Mononuclear cell (primary cell): ENCODE data around the gene TMEM132C. TPM values are rescaled to one million over a fixed set of nuclear protein-coding genes. Genes with fewer than 3 reads are reported as not detected.
"Not testable (repeated sequence)": the region's sequence is repeated elsewhere in the genome, so short reads cannot be mapped to it uniquely, and the experiment has no call there.

ENCODE experiments used
- H3K27me3 ChIP-seq: 2 replicates; pipeline ENCODE4 v1.6.0; 2011; ENCODE audit warnings: low read length, control low read depth; ENCODE audit not compliant: insufficient read depth
- H3K4me1 ChIP-seq: 2 replicates; pipeline ENCODE4 v1.5.1; 2011; ENCODE audit warnings: mild to moderate bottlenecking, low read length, control low read depth; ENCODE audit not compliant: insufficient read depth
- H3K4me3 ChIP-seq: 2 replicates; pipeline ENCODE4 v1.5.1; 2011; ENCODE audit warnings: mild to moderate bottlenecking, low read length, moderate library complexity
- H3K9me3 ChIP-seq: 2 replicates; pipeline ENCODE4 v1.5.1; 2011; ENCODE audit warnings: low read depth, mild to moderate bottlenecking, control low read depth, low read length
- total RNA-seq: library from RNA; depleted of rRNA; stranded (reverse); fragments of >200 nt; gene quantifications from one replicate; pipeline ENCODE4 v1.2.3, GENCODE V29; 2012

The TMEM132C gene
- total RNA-seq, 1 donor = under 0.01 TPM

DNA sequence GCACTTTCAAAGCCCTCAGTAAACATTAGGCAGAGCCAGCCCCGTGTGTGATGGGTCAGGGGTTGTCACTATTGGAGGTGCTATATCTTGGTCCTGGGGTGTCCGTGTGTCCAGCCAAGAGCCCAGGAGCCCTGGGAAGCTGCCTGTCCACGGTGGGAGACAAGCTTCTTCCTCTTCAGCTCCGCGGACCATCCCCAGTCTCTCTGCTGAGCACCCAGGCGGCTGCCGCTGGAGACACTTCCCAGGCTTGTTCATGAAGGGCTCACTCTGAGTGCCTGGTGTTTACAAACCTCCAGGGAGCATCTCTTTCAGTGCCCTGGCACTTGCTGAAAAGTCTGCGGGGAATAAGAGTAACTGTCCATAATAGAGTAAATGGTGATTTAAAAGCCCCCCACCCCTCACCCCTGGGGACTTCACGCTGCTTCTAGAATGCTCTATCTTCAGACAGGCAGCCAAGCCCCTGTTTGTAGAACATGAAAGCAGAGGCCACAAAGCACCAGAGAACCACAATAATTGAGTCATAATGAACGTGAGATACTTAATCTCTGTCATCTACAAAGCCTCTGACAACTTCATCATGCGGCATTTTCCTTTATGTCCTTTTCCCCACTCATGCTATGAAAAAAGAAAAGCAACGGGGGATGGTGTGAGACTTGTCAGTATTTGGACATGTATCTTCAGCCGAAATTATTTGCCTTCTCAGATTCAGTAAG lies 178.6 kb downstream of the TMEM132C start:
- no peaks in the 10 kb centered on the region for H3K9me3 ChIP-seq
- no peak overlapping the region for H3K4me3 ChIP-seq
- H3K4me1 ChIP-seq = no peaks in the 10 kb centered on the region
- no peaks in the 10 kb centered on the region for H3K27me3 ChIP-seq

GRCh38 chr12:128449146-128449894 lies 182.3 kb downstream of the TMEM132C start:
- no peaks in the 10 kb centered on the region for H3K9me3 ChIP-seq

GRCh38 chr12:128450810-128451209 lies 183.8 kb downstream of the TMEM132C start:
- H3K9me3 ChIP-seq = no peaks in the 10 kb centered on the region
- no peak overlapping the region for H3K4me3 ChIP-seq
- H3K4me1 ChIP-seq = no peaks in the 10 kb centered on the region
- H3K27me3 ChIP-seq = no peaks in the 10 kb centered on the region

More at GRCh38 chr12:128449146-128449894, 182.3 kb downstream of the TMEM132C start:
- Histone ChIP-seq H3K4me1 (no peaks in the 10 kb centered on the region), H3K4me3 (no peak overlapping the region), H3K27me3 (no peaks in the 10 kb centered on the region)

DNA sequence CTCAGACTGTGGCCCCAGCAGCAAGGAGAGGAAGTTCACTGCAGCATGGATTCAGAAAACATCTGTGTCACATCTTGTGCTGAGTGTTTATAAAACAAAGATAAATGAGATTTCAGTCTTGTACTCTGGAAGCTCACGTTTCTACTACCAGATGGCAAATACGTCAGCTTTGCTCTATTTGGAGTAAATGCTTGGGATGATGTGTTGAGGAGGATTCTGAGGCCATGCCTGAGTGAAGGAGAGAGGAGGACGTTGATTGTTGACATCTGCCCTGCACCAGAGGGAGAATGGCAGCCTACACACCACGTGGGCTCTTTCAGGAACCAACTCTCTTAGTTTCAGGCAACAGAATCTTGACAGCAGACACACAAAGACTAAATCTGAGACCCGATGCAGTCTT lies 188.9 kb downstream of the TMEM132C start:
- Histone ChIP-seq H3K27me3 (no peaks in the 10 kb centered on the region), H3K4me3 (no peak overlapping the region), H3K9me3 (no peaks in the 10 kb centered on the region), H3K4me1 (no peaks in the 10 kb centered on the region)

GRCh38 chr12:128456922-128457321 lies 190.0 kb downstream of the TMEM132C start:
- H3K4me3 ChIP-seq = no peak overlapping the region
- H3K9me3 ChIP-seq = no peaks in the 10 kb centered on the region
- no peaks in the 10 kb centered on the region for H3K4me1 ChIP-seq
- H3K27me3 ChIP-seq = no peaks in the 10 kb centered on the region

DNA sequence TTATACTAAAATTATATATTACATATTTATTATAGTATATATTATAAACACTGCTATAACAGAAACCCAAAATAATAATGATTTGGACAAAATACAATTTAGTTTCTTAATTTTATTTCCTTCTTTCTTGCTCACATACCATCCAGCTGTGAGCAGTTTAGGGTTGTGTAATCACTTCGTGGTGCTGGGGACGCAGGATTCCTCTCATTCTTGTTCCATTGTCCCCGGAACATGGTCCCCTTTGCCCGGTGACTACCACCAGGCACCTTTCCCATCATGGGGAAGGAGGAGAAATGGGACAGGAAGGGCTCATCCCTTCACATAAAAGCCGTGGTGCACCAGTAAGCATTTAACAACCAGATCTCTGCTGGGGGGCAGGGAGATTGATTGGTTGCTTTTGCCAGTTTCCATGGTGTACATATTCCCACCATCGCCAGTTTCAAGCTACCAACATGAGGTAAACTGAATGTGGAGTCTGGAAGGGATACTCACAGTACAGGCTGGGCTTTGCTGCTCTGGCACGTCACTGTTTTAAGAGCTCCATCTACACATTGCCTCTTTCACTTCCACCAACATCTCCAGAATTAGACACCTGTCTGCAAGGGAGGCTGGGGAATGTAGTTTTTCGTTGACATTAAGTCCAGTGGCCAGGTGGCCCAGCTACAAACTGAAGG lies 191.5 kb downstream of the TMEM132C start:
- Histone ChIP-seq H3K4me1 (no peaks in the 10 kb centered on the region), H3K4me3 (no peak overlapping the region), H3K27me3 (no peaks in the 10 kb centered on the region), H3K9me3 (no peaks in the 10 kb centered on the region)

DNA sequence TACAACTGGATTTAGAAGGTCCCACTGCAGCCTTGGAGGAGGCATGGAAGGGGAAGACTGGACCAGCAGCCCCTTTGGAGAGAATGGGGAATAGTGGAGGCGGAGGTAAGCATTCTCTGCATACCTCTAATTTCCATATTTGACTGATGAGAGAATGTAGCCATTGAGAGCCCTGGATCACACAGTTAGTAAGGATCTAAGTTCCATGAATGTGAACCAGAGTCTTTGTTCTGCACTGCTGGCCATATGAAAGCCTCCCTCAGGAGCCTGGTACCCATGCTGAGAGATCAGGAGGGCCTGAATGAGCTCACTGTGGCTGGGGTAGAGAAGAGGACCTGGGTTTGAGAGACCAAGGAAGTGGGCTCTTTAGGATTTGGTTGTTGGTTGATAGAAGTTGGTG lies 192.1 kb downstream of the TMEM132C start:
- H3K9me3 ChIP-seq = no peaks in the 10 kb centered on the region
- no peaks in the 10 kb centered on the region for H3K4me1 ChIP-seq
- H3K4me3 ChIP-seq = no peak overlapping the region
- no peaks in the 10 kb centered on the region for H3K27me3 ChIP-seq

DNA sequence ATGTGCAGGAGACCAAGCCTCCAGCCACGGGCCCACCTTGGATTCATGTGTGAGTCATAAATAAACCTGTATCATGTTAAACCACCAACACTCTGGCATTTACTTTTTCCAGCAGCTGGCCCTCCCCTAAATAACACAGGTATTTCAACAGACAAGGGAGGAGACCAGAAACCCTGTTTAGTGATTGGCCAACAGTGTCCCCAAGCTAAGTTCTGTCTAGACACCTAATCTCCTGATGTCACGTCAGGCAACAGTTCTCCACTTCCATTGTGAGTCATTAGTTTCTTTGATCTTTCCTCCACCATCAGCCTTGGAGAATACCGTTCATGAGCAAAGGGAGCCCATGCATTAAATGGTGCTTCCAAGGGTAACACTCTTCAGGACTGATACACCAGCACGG lies 196.9 kb downstream of the TMEM132C start:
- H3K27me3 ChIP-seq = no peaks in the 10 kb centered on the region
- no peak overlapping the region for H3K4me3 ChIP-seq
- no peaks in the 10 kb centered on the region for H3K9me3 ChIP-seq
- H3K4me1 ChIP-seq = no peaks in the 10 kb centered on the region

DNA sequence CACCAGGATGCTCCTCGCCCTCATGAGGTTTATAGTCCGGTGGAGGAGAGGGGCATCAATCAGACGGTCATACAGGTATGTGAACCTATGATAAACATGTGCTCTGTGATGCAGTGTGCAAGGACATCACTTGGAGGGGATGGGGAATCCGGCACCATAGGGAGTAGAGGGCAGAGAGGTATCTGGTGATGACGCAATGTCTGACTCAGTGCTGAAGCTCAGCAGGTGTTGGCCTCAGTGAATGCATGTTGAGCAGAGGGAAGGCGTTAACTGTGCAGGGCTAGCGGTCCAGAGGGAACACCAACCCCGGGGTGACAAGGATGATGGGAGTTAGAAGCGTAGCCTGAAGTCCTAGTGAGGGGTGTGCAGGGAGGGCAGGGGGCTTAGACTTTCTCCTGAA lies 200.9 kb downstream of the TMEM132C start:
- Histone ChIP-seq H3K4me1 (no peaks in the 10 kb centered on the region), H3K27me3 (no peaks in the 10 kb centered on the region), H3K4me3 (no peak overlapping the region), H3K9me3 (no peaks in the 10 kb centered on the region)

- Histone ChIP-seq H3K27me3 (no peaks in the 10 kb centered on the region), H3K4me3 (no peak overlapping the region), H3K9me3 (no peaks in the 10 kb centered on the region), H3K4me1 (no peaks in the 10 kb centered on the region)
Observed at GRCh38 chr12:128468926-128469325, 202.0 kb downstream of the TMEM132C start.

- Histone ChIP-seq H3K27me3 (no peaks in the 10 kb centered on the region), H3K4me3 (no peak overlapping the region), H3K4me1 (no peaks in the 10 kb centered on the region), H3K9me3 (no peaks in the 10 kb centered on the region)
Observed at GRCh38 chr12:128471491-128471890, 204.5 kb downstream of the TMEM132C start.

DNA sequence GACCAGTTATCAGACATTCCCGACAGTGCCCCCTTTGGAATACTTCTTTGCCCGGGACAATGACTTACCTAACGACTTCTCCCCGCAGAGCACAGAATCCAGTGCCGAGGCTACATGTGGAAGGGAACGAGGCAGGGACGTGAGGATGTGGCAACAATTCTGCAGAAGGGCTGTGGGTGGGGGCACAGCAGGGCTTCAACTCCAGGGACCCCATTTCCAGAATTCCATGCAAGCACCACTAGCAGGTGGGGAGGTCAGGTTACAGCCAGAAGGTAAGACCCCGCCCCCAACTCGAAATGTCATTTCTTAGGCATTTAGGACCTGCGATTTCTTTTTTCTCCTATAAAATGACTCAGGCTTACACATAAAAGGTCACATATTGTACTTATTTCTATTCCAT lies 207.9 kb downstream of the TMEM132C start:
- no peak overlapping the region for H3K4me3 ChIP-seq
- H3K27me3 ChIP-seq = no peaks in the 10 kb centered on the region
- no peaks in the 10 kb centered on the region for H3K4me1 ChIP-seq
- H3K9me3 ChIP-seq = no peaks in the 10 kb centered on the region

DNA sequence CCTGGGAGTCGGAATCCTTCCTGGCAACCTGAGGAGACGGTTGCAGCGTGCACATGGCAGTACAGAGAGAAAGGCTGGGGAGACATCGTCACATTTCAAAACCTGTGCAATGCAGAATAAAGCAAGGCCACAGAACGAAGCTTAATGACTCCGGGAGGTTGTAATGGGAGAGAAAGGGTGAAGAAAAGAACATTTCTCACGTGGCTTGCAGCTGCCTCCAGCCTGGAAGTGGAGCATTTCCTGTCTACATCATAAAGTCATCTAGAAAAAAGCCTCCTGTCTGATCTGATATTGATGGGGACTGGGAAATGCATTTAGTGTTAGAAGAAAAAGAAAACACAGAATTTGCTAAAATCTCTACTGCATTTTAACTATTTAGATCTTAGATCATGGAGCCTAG lies 209.3 kb downstream of the TMEM132C start:
- no peaks in the 10 kb centered on the region for H3K9me3 ChIP-seq
- no peaks in the 10 kb centered on the region for H3K4me1 ChIP-seq
- no peaks in the 10 kb centered on the region for H3K27me3 ChIP-seq
- H3K4me3 ChIP-seq = no peak overlapping the region

GRCh38 chr12:128483526-128484255 lies 216.7 kb downstream of the TMEM132C start:
- no peaks in the 10 kb centered on the region for H3K27me3 ChIP-seq

DNA sequence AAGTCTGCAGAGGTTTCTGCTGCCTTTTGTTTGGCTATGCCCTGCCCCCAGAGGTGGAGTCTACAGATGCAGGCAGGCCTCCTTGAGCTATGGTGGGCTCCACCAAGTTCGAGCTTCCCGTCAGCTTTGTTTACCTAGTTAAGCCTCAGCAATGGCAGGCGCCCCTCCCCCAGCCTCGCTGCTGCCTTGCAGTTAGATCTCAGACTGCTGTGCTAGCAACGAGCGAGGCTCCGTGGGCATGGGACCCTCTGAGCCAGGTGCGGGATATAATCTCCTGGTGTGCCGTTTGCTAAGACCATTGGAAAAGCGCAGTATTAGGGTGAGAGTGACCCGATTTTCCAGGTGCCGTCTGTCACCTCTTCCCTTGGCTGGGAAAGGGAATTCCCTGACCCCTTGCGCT lies 230.4 kb downstream of the TMEM132C start:
- H3K9me3 ChIP-seq, H3K4me3 ChIP-seq, H3K27me3 ChIP-seq, H3K4me1 ChIP-seq: not testable (repeated sequence)

More at GRCh38 chr12:128483526-128484255, 216.7 kb downstream of the TMEM132C start:
- Histone ChIP-seq H3K4me1 (no peaks in the 10 kb centered on the region), H3K4me3 (no peak overlapping the region), H3K9me3 (no peaks in the 10 kb centered on the region)
